Gastrocnemius medialis (tissue), 4 donors: ENCODE data around the gene AJAP1. TPM values are rescaled to one million over a fixed set of nuclear protein-coding genes. Genes with fewer than 3 reads are reported as not detected.

Source experiments
- ATAC-seq, 2 donors: fragments of 150-250 bp; one replicate each; pipeline ENCODE4 v1.9.1; 2016
- DNase-seq, 2 donors: peaks; one replicate each; pipeline ENCODE4 v3.0.0-alpha.2; 2019
- H3K27ac ChIP-seq, 4 donors: fragments of 200-600 bp; sonication (generic); 1 replicate in 1 of 4; 2 replicates in 3 of 4; pipeline ENCODE4 v1.5.1; 2016 to 2018; ENCODE audit warnings: mild to moderate bottlenecking in 2 of 4, moderate library complexity in 1 of 4
- H3K27me3 ChIP-seq, 3 donors: fragments of 200-600 bp; sonication (generic) in 2 of 3; 1 replicate in 1 of 3; 2 replicates in 2 of 3; pipeline versions ENCODE4 v1.5.1 to v1.6.0; 2016 to 2019; ENCODE audit warnings: mild to moderate bottlenecking in 1 of 3, moderate library complexity in 1 of 3
- H3K36me3 ChIP-seq, 2 donors: fragments of 200-600 bp; sonication (generic) in 1 of 2; one replicate each; pipeline ENCODE4 v1.5.1; 2017 to 2018
- H3K4me1 ChIP-seq, 2 donors: fragments of 200-600 bp; sonication (generic) in 1 of 2; one replicate each; pipeline ENCODE4 v1.5.1; 2016 to 2017; ENCODE audit warnings: mild to moderate bottlenecking in 2 of 2
- H3K4me3 ChIP-seq, 4 donors: fragments of 200-600 bp; sonication (generic) in 3 of 4; 1 replicate in 1 of 4; 2 replicates in 3 of 4; pipeline ENCODE4 v1.5.1; 2016 to 2019; ENCODE audit warnings: mild to moderate bottlenecking in 2 of 4
- H3K9me3 ChIP-seq, 3 donors: fragments of 200-600 bp; sonication (generic) in 2 of 3; 1 replicate in 1 of 3; 2 replicates in 2 of 3; pipeline ENCODE4 v1.5.1; 2016 to 2019
- POLR2A ChIP-seq, 2 donors: fragments of 450-650 bp; IDR thresholded peaks; one replicate each; pipeline ENCODE4 v1.6.1; 2017; ENCODE audit warnings: antibody characterized with exemption in 2 of 2, mild to moderate bottlenecking in 2 of 2, moderate library complexity in 2 of 2
- in situ Hi-C, 4 donors: fragments of 200-750 bp; cut with MboI; loops; one replicate each; pipeline versions ENCODE4 v1.15.0 to v1.8.0; 2017; ENCODE audit warnings: low sequenced_read_pairs in 4 of 4
- intact Hi-C: fragments of 100-400 bp; cut with DNase I; formaldehyde crosslinking; loops from one replicate; pipeline ENCODE4 v1.15.1; 2023; ENCODE audit warnings: low total_unique reads
- total RNA-seq, 4 donors: library from RNA; depleted of rRNA; stranded (reverse); fragments of >200 nt; gene quantifications; one replicate each; pipeline versions ENCODE4 v1.1.0 to v1.2.3, GENCODE V29; 2016
- TF ChIP-seq, protein P1 (sequence below), 5 experiments: fragments of 450-650 bp in 3 of 5; fragments of 200-600 bp in 2 of 5; sonication (generic) in 2 of 5; IDR thresholded peaks in 4 of 5; conservative IDR thresholded peaks in 1 of 5; 1 replicate in 4 of 5; 2 replicates in 1 of 5; pipeline ENCODE4 v1.5.1; 2016 to 2019; ENCODE audit warnings: antibody characterized with exemption in 5 of 5, mild to moderate bottlenecking in 3 of 5, moderate library complexity in 3 of 5

The AJAP1 gene
- total RNA-seq, 4 donors from 2014 or later: 0.03 to 0.18 (median 0.05) TPM; not detected in 1

DNA sequence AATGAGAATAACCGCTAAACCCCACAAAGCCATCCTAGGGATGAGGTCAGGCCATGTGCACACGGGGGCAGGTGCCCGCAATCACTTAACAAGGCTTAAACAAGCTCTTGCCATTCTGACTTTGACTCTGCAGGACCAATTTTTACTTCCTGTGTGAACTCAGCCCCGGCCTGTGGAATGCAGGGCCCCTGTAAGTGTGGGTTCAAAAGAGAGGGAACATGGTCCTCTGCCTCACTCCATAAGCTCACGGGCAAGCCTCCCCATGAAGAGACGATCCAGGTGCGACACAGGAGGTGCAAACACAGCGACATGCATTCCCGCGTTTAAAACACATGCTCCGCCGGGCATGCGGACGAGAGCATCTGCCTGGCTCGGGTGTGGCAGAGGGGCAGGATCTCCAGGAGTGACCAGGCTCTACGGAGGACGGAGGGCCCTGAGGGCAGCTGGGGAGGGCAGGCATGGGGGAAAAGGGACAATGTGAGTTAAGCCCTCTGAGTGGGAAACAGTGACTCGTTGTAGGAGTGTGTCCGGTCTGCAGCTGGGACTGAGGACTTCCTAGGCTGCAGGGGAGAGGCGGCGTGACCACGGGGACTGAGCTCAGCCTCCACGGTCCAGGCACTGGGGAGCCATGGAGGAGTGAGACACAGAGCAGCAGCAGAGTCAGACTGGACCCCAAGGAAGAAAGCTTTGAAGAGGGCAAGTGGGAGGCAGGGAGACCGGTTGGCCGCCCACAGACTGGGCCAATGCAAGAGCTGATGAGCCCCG, 40.6 kb upstream of the AJAP1 start:
- H3K4me1 ChIP-seq: no peaks in the 10 kb centered on the region
- H3K27ac ChIP-seq: no peak overlapping the region
- no peak overlapping the region for H3K4me3 ChIP-seq
- peaks cover 0 to 4% (median 0%) of the 10 kb centered on the region in 3 donors for H3K9me3 ChIP-seq
- no peak for DNase-seq
- TF ChIP-seq POLR2A (IDR thresholded peaks at IDR 0.05): no peak
- TF ChIP-seq, protein P1, sequence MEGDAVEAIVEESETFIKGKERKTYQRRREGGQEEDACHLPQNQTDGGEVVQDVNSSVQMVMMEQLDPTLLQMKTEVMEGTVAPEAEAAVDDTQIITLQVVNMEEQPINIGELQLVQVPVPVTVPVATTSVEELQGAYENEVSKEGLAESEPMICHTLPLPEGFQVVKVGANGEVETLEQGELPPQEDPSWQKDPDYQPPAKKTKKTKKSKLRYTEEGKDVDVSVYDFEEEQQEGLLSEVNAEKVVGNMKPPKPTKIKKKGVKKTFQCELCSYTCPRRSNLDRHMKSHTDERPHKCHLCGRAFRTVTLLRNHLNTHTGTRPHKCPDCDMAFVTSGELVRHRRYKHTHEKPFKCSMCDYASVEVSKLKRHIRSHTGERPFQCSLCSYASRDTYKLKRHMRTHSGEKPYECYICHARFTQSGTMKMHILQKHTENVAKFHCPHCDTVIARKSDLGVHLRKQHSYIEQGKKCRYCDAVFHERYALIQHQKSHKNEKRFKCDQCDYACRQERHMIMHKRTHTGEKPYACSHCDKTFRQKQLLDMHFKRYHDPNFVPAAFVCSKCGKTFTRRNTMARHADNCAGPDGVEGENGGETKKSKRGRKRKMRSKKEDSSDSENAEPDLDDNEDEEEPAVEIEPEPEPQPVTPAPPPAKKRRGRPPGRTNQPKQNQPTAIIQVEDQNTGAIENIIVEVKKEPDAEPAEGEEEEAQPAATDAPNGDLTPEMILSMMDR (IDR thresholded peaks at IDR 0.05 in 4 of 5, conservative IDR thresholded peaks at IDR 0.05 in 1 of 5): no peak
- intact Hi-C loops (no loop called here), in situ Hi-C loops (no loop called here)
- H3K36me3 ChIP-seq: no peaks in the 10 kb centered on the region
- ATAC-seq: no peak
- H3K27me3 ChIP-seq: peaks cover 0 to 7% (median 3%) of the 10 kb centered on the region in 3 donors

DNA sequence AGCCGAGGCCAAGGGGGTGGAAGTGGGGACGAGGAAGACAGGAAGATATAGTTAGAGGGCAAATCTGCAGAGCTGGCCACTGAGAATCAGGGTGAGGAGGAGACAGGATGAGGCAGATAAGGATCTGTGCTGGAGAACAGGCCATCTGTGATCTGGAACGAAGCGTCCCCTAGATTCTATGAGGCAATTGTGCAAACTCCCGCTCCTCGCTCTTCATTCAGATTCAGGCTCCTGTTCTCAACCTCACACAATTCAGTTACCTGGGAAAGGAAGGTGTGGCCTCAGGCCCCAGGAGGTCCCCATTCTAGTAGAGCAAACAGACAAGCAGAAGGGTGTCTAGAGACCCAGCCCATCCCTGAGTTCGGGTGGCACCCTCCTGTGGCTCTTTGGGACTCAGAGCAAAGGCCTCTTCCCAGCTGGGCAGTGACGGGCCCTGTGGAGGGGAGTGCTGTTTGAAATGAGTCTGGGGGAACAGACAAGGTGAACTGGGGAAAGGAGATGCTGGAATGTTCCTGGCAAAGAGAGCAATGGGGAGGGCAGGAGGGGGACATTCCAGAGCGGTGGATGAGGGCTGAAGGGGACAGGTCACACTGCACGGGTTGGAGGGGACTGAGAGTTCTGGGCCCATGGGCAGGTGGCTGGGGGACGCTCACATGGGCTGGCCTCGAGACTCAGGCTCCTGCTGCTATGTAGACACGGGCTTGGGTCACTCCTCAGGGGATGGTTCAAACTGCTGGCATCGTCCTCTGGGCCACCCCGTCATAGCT, 39.9 kb upstream of the AJAP1 start:
- ATAC-seq: no peak
- DNase-seq: no peak

DNA sequence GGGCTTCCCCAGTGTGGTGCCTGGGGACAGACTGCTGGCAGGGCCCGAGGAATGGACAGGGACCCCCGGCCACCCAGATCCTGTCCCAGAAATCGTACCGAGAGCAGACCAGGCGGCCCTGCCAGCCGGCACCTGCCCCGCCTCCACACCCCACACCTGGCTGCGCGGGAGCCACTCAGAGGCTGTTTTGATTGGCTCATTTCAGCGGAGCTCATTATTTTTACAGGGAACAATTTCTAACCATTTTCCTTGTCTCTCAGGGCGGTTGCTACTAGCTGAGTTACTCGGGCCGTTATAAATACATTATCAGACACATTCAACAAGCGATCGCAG, 39.3 kb upstream of the AJAP1 start:
- no peaks in the 10 kb centered on the region for H3K4me1 ChIP-seq
- no peak for TF ChIP-seq POLR2A (IDR thresholded peaks at IDR 0.05)
- TF ChIP-seq, protein P1 (IDR thresholded peaks at IDR 0.05 in 4 of 5, conservative IDR thresholded peaks at IDR 0.05 in 1 of 5): no peak
- no peak for ATAC-seq
- no peak for DNase-seq
- in situ Hi-C loops: no loop called here
- peaks cover 0 to under 1% (median 0%) of the 10 kb centered on the region in 3 donors for H3K9me3 ChIP-seq
- peaks cover 0 to 7% (median 3%) of the 10 kb centered on the region in 3 donors for H3K27me3 ChIP-seq
- intact Hi-C loops: no loop called here
- no peaks in the 10 kb centered on the region for H3K36me3 ChIP-seq
- H3K4me3 ChIP-seq: no peak overlapping the region
- no peak overlapping the region for H3K27ac ChIP-seq

More for the DNA sequence above, 39.9 kb upstream of the AJAP1 start:
- intact Hi-C loops: no loop called here
- in situ Hi-C loops: no loop called here
- Histone ChIP-seq H3K4me3 (no peak overlapping the region), H3K36me3 (no peaks in the 10 kb centered on the region), H3K27me3 (peaks cover 0 to 7% (median 3%) of the 10 kb centered on the region in 3 donors), H3K9me3 (peaks cover 0 to 4% (median 0%) of the 10 kb centered on the region in 3 donors), H3K27ac (no peak overlapping the region), H3K4me1 (no peaks in the 10 kb centered on the region)
- TF ChIP-seq POLR2A (IDR thresholded peaks at IDR 0.05): no peak
- TF ChIP-seq, protein P1 (IDR thresholded peaks at IDR 0.05 in 4 of 5, conservative IDR thresholded peaks at IDR 0.05 in 1 of 5): no peak

DNA sequence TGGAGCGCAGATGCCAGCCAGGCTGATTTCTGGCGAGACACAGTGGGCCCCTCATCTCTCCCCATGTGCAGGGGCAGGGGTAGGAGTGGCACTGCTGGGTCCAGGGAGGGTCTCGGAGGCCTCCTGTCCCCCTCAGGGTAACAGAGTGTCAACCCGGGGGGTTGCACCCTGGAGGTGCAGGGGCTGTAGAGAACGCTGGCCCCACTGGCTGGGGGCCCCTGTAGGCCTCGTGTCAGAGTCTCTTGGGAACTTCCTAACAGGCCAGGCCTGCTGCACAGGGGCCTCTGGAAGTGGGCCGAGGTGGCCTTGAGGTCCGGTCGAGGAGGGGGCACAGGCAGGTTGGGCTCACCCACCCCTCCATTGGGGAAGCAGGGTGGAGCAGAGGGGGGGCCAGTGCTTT, 38.9 kb upstream of the AJAP1 start:
- TF ChIP-seq, protein P1 (IDR thresholded peaks at IDR 0.05 in 4 of 5, conservative IDR thresholded peaks at IDR 0.05 in 1 of 5): no peak
- no peak for TF ChIP-seq POLR2A (IDR thresholded peaks at IDR 0.05)
- no peak for ATAC-seq
- Histone ChIP-seq H3K9me3 (no peaks in the 10 kb centered on the region), H3K27me3 (peaks cover 0 to 7% (median 3%) of the 10 kb centered on the region in 3 donors), H3K27ac (no peak overlapping the region), H3K36me3 (no peaks in the 10 kb centered on the region), H3K4me3 (no peak overlapping the region), H3K4me1 (no peaks in the 10 kb centered on the region)
- in situ Hi-C loops: no loop called here
- intact Hi-C loops: no loop called here
- no peak for DNase-seq
